ENCODE measurements around the gene GPR101.

Gene GPR101, protein sequence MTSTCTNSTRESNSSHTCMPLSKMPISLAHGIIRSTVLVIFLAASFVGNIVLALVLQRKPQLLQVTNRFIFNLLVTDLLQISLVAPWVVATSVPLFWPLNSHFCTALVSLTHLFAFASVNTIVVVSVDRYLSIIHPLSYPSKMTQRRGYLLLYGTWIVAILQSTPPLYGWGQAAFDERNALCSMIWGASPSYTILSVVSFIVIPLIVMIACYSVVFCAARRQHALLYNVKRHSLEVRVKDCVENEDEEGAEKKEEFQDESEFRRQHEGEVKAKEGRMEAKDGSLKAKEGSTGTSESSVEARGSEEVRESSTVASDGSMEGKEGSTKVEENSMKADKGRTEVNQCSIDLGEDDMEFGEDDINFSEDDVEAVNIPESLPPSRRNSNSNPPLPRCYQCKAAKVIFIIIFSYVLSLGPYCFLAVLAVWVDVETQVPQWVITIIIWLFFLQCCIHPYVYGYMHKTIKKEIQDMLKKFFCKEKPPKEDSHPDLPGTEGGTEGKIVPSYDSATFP

GRCh38 chrX:137033774-137034507 is at the start of gene GPR101:
GPR101 (minus strand) TSS chrX:137033995; CDS start chrX:137031674, 2,321 bp downstream.
- DNase-seq = peak in 1 of 2 experiments; percentile 22

DNA sequence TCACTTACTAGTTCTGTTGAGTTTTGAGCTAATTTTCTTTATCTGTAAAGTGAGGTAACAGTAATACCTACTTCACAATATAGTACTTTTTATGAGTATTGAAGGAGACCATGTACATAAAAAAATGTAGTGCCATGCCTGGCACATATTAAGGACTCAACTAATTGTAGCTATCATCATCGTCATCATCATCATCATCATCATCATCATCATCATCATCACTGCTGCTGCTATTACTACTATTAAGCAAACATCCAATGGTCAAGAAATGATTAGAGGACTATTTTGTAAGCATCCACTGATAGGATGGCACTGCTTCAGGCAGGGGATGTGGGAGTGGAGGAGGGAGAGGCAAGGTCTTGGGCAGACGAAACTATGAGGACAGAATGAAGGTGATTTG is 47.4 kb upstream of the GPR101 start:
- DNase-seq = no peak

DNA sequence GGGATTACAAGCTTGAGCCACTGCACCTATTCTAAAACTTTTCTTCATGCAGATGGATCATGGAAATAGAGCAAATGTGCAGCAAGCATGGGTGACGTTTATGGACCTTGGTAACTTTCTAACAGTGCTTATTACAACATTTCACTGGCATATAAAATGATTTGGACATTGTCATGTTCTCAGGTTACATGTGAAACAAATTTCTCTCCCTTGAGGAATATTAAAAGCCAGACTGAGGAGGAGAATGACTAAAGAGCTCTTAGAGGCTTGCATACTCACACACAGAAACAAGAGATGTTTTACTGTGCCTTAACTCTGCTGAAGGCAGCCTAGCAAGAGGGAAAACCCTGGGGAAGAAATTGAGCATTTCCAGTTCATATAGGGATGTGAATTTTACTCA is 38.6 kb upstream of the GPR101 start:
- DNase-seq = no peak

DNA sequence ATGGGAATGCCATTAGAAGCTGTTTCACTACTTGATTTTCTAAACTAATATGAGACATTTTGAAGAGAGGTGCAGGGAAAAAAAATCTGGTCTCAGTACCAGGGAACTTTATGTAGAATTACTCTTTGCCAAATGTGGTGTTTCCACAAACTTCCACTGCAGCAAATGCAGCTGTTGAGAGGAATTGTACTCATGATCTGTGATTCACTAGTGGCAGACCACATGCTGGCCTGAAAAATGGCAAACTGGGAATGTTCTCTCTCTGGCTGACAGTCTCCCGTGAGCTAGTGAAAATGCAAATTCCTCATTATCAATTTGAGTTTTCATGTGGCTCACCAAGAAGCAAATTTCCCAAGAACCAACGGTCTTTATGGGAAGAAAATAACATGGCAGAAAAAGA is 37.8 kb upstream of the GPR101 start:
- no peak for DNase-seq

- no peak for DNase-seq
Observed at GRCh38 chrX:137067147-137067546, 33.4 kb upstream of the GPR101 start.

- no peak for DNase-seq
Observed at GRCh38 chrX:137062915-137063617, 29.3 kb upstream of the GPR101 start.

- no peak for DNase-seq
Observed at GRCh38 chrX:137058339-137059127, 24.7 kb upstream of the GPR101 start.

DNA sequence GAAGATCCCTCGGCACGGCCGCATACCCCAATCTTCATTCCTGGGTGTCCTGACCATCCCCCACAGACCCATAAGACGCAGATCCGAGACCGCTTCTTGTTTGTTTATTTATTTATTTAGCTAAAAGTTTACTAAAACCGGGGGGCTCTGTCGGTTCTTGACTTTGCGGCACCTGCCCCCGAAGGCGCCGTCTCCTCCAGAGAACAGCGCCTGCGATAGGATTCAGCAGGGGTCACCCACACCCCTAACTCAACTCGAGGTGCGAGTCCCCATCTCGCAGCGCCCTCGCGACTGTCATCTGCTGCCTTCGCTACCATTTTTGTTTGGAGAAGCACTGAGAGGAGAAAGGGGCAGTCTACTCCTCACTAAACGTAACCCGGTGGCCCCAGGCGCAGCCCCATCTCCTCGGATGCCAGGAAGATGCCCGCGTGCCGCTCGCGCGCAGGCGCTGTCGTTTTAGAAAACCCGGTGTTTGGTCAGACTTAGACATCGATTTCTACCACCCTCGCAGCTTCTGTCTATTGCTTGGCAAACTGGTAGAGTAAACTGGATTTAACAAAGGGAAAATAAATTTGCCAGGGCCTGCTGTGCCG is 18.9 kb upstream of the GPR101 start:
- DNase-seq = peak; percentile 51 to 57

- DNase-seq = peak; percentile 89 to 90
Observed at GRCh38 chrX:137051978-137052642, 18.3 kb upstream of the GPR101 start.

DNA sequence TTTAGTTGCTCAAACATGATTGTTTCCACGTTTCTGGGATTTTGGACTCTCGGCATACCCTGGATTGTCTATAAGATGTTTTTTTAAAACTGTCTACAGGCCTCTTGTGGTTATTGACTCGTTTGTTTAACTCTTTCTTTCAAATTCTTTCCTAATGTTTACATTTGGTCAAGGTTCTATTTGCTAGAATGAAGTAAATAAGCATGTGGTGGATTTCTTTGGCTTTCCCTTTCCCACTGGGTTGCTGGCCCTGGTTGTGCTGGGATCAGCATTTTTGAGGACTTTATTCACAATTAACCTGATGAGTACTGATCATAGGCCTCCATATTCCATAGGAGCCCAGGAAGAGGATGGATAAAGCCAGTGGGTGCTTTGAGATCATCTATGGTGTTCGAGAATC is 11.1 kb upstream of the GPR101 start:
- DNase-seq = no peak

DNA sequence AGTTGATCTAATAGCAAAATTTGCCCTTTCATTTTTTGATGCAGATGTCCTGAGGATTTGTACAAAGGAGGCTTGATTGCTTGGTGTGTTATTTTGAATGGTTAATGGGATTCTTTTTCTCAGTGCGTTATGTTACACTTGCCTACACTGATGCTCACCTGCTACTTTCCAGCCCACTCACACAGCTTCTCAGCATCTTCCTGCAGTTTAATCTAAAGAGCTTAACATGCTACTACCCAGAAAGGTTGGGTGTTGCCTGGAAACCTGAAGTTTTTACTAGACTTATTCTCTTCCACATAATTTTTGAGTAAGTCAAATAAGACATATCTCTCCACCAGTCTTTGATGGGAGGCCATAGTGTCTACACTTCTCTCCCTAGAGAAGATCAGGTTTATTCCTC is 9.9 kb upstream of the GPR101 start:
- no peak for DNase-seq

DNA sequence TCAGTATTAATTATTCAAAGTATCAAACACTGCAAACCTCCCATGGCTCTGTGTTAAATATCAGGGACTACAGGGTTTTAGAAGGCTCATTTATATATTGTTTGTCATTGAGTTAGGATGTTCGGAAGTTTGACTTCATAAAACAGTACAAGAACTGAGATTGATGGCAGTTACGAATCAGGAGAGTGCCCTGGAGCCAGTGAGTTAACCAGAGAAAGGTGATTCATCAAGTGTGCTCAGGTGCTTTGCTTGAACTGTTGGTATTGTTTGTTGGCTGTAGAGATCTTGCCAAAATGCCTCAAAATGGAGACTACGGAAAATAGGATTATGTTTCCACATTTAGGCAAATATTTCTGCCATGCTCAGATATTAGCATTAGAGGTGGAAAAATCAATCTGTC is 7.5 kb upstream of the GPR101 start:
- no peak for DNase-seq

- no peak for DNase-seq
Observed at GRCh38 chrX:137040113-137040794, 6.5 kb upstream of the GPR101 start.

DNA sequence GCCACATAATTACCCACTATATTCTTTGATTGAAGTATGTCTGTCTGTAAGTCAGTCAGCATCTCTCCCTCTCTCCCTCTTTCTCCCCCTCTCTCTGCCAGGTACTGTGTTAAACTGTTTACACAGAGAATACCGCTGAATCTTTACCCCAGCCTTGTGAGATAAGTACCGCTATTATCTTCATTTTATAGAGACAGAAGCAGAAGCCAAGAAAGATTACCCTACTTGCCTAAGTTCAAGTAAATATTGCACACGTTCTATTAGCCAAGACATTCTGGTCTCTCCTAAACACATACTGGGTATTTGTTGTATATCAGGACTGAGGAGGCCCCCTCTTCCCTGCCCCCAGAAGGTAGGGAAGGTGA is 695 bp upstream of the GPR101 start:
- DNase-seq = no peak

- no peak for DNase-seq
Observed at GRCh38 chrX:137032841-137033773, 688 bp downstream of the GPR101 start.

DNA sequence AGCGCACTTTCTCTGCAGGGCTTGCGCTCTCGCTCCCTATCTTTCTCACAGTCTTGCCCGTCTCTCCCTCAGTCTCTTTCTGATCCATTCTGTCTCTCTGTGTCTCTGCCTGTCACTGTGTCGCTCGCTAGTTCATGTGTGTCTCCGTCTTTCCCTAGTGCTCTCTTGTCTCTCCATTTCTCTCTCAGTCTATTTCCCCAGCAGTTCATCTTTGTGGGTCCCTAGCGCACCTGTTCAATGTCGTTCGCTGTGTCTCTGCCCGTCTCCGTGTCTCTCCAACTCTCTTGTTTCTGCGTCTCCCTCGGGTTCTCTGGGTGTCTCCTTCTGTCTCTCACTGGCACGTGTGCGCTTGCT is 1.5 kb downstream of the GPR101 start:
- no peak for DNase-seq

GRCh38 chrX:137031517-137032340 is 2.1 kb downstream of the GPR101 start:
- DNase-seq = peak; percentile 48 to 59

GRCh38 chrX:137031039-137031438 is 2.8 kb downstream of the GPR101 start:
- no peak for DNase-seq

- no peak for DNase-seq
Observed at GRCh38 chrX:137028699-137029098, 5.1 kb downstream of the GPR101 start.
